ENCODE results near the gene HS3ST6.

- no peak for TF ChIP-seq EZH2 (IDR thresholded peaks at IDR 0.05)
- no peak for TF ChIP-seq POLR2AphosphoS5 (IDR thresholded peaks at IDR 0.05; ENCODE audit: borderline replicate concordance, low read depth, low read length)
- TF ChIP-seq FOXP2 (optimal IDR thresholded peaks at IDR 0.05; ENCODE audit: control extremely low read depth, extremely low read length, insufficient read depth) = no peak
Measured at GRCh38 chr16:1914988-1915387, 3.2 kb downstream of the HS3ST6 start.
